Naive thymus-derived CD4-positive, alpha-beta T cell (primary cell): ENCODE data around the gene BDH2. TPM values are rescaled to one million over a fixed set of nuclear protein-coding genes. Genes with fewer than 3 reads are reported as not detected.

Experiments
- ATAC-seq: fragments of 150-1000 bp; cut with Tn5 transposase; 2 replicates; pipeline ENCODE4 v1.10.0; 2021; ENCODE audit warnings: mild to moderate bottlenecking, moderate library complexity
- CTCF ChIA-PET: fragments of 350-600 bp; sonication (Branson Sonifier 250); formaldehyde crosslinking; loops from one replicate; lab custom pipeline; 2021; ENCODE audit warnings: antibody characterized with exemption; lab: Charles Lee
- POLR2A ChIA-PET: fragments of 350-600 bp; sonication (Branson Sonifier 250); formaldehyde crosslinking; loops from one replicate; lab custom pipeline; 2021; ENCODE audit warnings: antibody characterized with exemption, inconsistent platforms; lab: Charles Lee
- DNase-seq, 9 donors: peaks; one replicate each; pipeline versions ENCODE4 v3.0.0 to v3.0.0-alpha.2; 2020 to 2022; ENCODE audit warnings: mixed read lengths in 1 of 9
- H3K27ac ChIP-seq: one replicate; pipeline ENCODE4 v1.7.0; 2013; ENCODE audit warnings: mild to moderate bottlenecking, low read depth, low read length, moderate library complexity
- H3K27me3 ChIP-seq, 2 donors: one replicate each; pipeline ENCODE4 v1.7.0; 2013; ENCODE audit warnings: low read length in 2 of 2, mild to moderate bottlenecking in 2 of 2, moderate library complexity in 2 of 2; ENCODE audit not compliant: control insufficient read depth in 2 of 2, insufficient read depth in 2 of 2
- H3K36me3 ChIP-seq, 3 experiments: 1 replicate in 2 of 3; 2 replicates in 1 of 3; pipeline ENCODE4 v1.7.0; 2013; ENCODE audit warnings: low read length in 3 of 3, mild to moderate bottlenecking in 3 of 3, moderate library complexity in 1 of 3; ENCODE audit not compliant: insufficient read depth in 3 of 3, control insufficient read depth in 2 of 3
- H3K4me1 ChIP-seq, 2 donors: one replicate each; pipeline ENCODE4 v1.7.0; 2013; ENCODE audit warnings: low read length in 2 of 2, mild to moderate bottlenecking in 2 of 2, moderate library complexity in 1 of 2; ENCODE audit not compliant: control insufficient read depth in 2 of 2, insufficient read depth in 2 of 2
- H3K4me3 ChIP-seq: 2 replicates; pipeline ENCODE4 v1.7.0; 2013; ENCODE audit warnings: mild to moderate bottlenecking, low read length
- H3K9me3 ChIP-seq, 3 experiments: 1 replicate in 2 of 3; 2 replicates in 1 of 3; pipeline ENCODE4 v1.7.0; 2013; ENCODE audit warnings: low read length in 3 of 3; ENCODE audit not compliant: control insufficient read depth in 2 of 3
- H3K27ac Mint-ChIP-seq, 9 donors: one replicate each; pipeline ENCODE4 v1.8.0; 2020 to 2022; ENCODE audit warnings: mixed read lengths in 9 of 9, mild to moderate bottlenecking in 8 of 9, moderate library complexity in 5 of 9, inconsistent platforms in 2 of 9
- H3K27me3 Mint-ChIP-seq, 5 donors: one replicate each; pipeline ENCODE4 v1.8.0; 2021 to 2022; ENCODE audit warnings: mixed read lengths in 5 of 5, mild to moderate bottlenecking in 1 of 5
- H3K36me3 Mint-ChIP-seq, 5 donors: one replicate each; pipeline ENCODE4 v1.8.0; 2020 to 2022; ENCODE audit warnings: mixed read lengths in 5 of 5, mild to moderate bottlenecking in 3 of 5, inconsistent platforms in 1 of 5
- H3K4me1 Mint-ChIP-seq, 7 donors: one replicate each; pipeline ENCODE4 v1.8.0; 2020 to 2022; ENCODE audit warnings: mixed read lengths in 7 of 7, mild to moderate bottlenecking in 3 of 7, inconsistent platforms in 1 of 7
- H3K4me3 Mint-ChIP-seq, 10 donors: one replicate each; pipeline ENCODE4 v1.8.0; 2020 to 2022; ENCODE audit warnings: mild to moderate bottlenecking in 10 of 10, mixed read lengths in 10 of 10, moderate library complexity in 6 of 10, inconsistent platforms in 2 of 10
- H3K9me3 Mint-ChIP-seq, 11 donors: one replicate each; pipeline ENCODE4 v1.8.0; 2020 to 2022; ENCODE audit warnings: mixed read lengths in 11 of 11, mild to moderate bottlenecking in 4 of 11, inconsistent platforms in 1 of 11, moderate library complexity in 1 of 11
- intact Hi-C, 2 donors: fragments of 100-400 bp; cut with micrococcal nuclease; formaldehyde crosslinking; loops; one replicate each; pipeline ENCODE4 v1.15.1; 2023
- polyA plus RNA-seq, 2 donors: library from polyadenylated mRNA; unstranded; fragments of 300-500 nt; fragmentation: Illumina TruSeq; gene quantifications; one replicate each; pipeline ENCODE4 v1.2.3, GENCODE V29; 2021
- total RNA-seq, 6 experiments: library from RNA in 5 of 6; stranded (reverse) in 5 of 6; gene quantifications; 1 replicate in 5 of 6; 2 replicates in 1 of 6; pipeline ENCODE4 v1.2.3 and lab custom pipeline; 2021 to 2026

BDH2 gene
- total and polyA plus RNA-seq, 7 experiments from 2014 or later: 8.4 to 41.0 (median 20.7) TPM

DNA sequence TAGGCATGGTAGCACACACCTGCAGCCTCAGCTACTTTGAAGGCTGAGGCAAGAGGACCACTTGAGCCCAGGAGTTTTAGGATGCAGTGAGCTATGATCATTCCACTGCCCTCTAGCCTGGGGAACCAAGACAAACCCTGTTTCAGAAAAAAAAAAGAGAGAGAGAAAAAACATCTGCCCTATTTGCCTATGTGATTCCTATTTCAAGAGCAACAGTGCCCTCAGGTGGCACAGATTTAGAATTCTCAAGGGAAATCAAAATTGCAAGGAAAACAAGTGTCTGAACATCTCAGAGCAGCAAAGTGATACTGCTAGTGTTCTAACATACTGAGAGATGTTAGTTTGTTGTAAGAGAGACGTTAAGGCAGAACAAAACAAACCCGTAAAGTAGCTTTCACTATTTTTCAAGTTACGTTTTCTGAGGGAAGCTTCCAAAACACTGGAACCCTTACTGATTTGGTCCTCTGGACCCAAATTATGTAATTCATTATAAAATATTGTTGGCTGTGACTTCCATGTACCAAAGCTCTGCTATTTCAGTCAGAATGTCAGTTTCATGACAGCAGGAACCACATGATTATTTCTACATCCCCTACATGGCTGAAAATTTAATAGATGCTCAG is 7.9 kb downstream of the BDH2 start:
- peaks cover 9 to 56% (median 31%) of the 10 kb centered on the region in 5 donors for H3K36me3 Mint-ChIP-seq
- Histone ChIP-seq H3K4me3 (no peak overlapping the region), H3K27me3 (no peaks in the 10 kb centered on the region), H3K27ac (no peak overlapping the region), H3K9me3 (no peaks in the 10 kb centered on the region), H3K4me1 (no peaks in the 10 kb centered on the region), H3K36me3 (peaks cover 0 to 42% (median 10%) of the 10 kb centered on the region in 3 experiments)
- peaks cover 0 to 26% (median 20%) of the 10 kb centered on the region in 7 donors for H3K4me1 Mint-ChIP-seq
- no peaks in the 10 kb centered on the region for H3K27me3 Mint-ChIP-seq
- POLR2A ChIA-PET: interaction anchor here (1.3 to 1.4 kb wide), 2 partner anchors 11 to 41 kb away, joined by 3 read pairs; no protein-coding TSS in a partner anchor
- peak overlapping the region in 3 of 9 donors; percentile 2 to 72 (median 41) for H3K27ac Mint-ChIP-seq
- ATAC-seq (peak; percentile 80), DNase-seq (peak in 7 of 9 donors; percentile 36 to 65 (median 50))
- H3K4me3 Mint-ChIP-seq: peak overlapping the region in 1 of 10 donors; percentile 78
- CTCF ChIA-PET: interaction anchor here (0.6 to 4.0 kb wide), 12 partner anchors 9 to 550 kb away, joined by 3 to 26 read pairs (median 5); partner anchors contain the start of genes BDH2 and UBE2D3
- H3K9me3 Mint-ChIP-seq: peaks cover 0 to 2% (median 0%) of the 10 kb centered on the region in 11 donors
- intact Hi-C loops: loop anchor here (1.0 to 10.0 kb wide), 12 partner anchors 8 to 1927 kb away; partner anchors contain the start of genes BDH2 (in 1 of the 2) and SLC9B1 (in 1 of the 2)

DNA sequence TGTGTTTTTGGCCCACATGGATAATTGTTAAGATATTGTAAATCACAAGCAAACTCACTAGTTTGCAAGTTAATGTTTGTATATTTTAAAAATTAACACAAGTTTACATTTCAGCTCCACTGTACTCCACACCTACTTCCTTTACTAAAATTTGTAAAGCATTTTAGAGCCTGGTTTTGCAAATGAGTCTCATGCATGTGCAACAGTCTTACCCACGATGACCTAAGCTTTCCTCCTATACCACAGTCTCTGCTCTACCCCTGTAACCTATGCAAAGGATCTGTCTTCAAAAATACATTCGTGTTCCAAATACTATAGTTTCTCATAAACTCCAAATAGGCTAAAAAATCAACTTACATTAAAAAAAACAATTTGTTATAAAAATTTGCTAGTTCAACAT is 10.2 kb downstream of the BDH2 start:
- POLR2A ChIA-PET: interaction anchor here (0.7 to 0.9 kb wide), 2 partner anchors 13 to 69 kb away, joined by 3 to 4 read pairs; partner anchors contain the start of gene SLC9B2
- H3K36me3 Mint-ChIP-seq: peaks cover 12 to 73% (median 44%) of the 10 kb centered on the region in 5 donors

DNA sequence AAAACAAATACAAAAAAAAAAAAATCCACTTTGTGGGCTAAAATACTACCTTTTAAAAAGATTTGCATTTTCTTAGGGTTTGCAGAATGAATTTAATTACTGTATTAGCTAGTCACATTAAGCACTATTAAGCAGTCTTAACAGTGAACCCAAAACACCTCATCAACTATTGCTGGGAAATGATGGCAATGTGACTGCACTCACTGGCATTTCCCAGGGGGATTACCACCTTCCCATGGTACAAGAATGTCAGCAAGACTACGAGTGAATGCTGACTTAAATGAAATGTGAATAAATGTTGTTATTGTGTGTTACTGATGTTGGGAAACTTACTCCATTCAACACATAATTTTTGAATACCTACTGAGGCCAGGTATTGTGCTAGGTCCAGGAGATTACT is 13.1 kb downstream of the BDH2 start:
- no peaks in the 10 kb centered on the region for H3K9me3 ChIP-seq
- no peak overlapping the region for H3K4me3 ChIP-seq
- Mint-ChIP-seq H3K27ac (no peak overlapping the region), H3K36me3 (peaks cover 18 to 68% (median 34%) of the 10 kb centered on the region in 5 donors), H3K4me1 (peaks cover 0 to 9% (median 2%) of the 10 kb centered on the region in 7 donors), H3K9me3 (no peaks in the 10 kb centered on the region), H3K4me3 (no peak overlapping the region), H3K27me3 (no peaks in the 10 kb centered on the region)
- DNase-seq: no peak
- no peak overlapping the region for H3K27ac ChIP-seq
- H3K36me3 ChIP-seq: peaks cover 0 to 50% (median 15%) of the 10 kb centered on the region in 3 experiments
- H3K4me1 ChIP-seq: no peaks in the 10 kb centered on the region
- CTCF ChIA-PET: no interaction called here
- H3K27me3 ChIP-seq: no peaks in the 10 kb centered on the region
- POLR2A ChIA-PET: interaction anchor here (1.0 kb wide), 1 partner anchor 10 kb away, joined by 6 read pairs; the partner anchor contains the start of gene SLC9B2
- ATAC-seq: no peak
- intact Hi-C loops: no loop called here

More for the DNA sequence above, 10.2 kb downstream of the BDH2 start:
- H3K27ac ChIP-seq: no peak overlapping the region
- no peaks in the 10 kb centered on the region for H3K27me3 ChIP-seq
- no peaks in the 10 kb centered on the region for H3K27me3 Mint-ChIP-seq
- H3K9me3 Mint-ChIP-seq: peaks cover 0 to 2% (median 0%) of the 10 kb centered on the region in 11 donors
- intact Hi-C loops: no loop called here
- H3K36me3 ChIP-seq: peaks cover 0 to 50% (median 15%) of the 10 kb centered on the region in 3 experiments
- peaks cover 0 to 26% (median 12%) of the 10 kb centered on the region in 7 donors for H3K4me1 Mint-ChIP-seq
- no peak overlapping the region for H3K4me3 ChIP-seq
- ATAC-seq: no peak
- H3K27ac Mint-ChIP-seq: no peak overlapping the region
- no peaks in the 10 kb centered on the region for H3K9me3 ChIP-seq
- CTCF ChIA-PET: interaction anchor here (0.6 to 4.0 kb wide), 3 partner anchors 10 to 45 kb away, joined by 3 to 26 read pairs (median 3); no protein-coding TSS in a partner anchor
- no peaks in the 10 kb centered on the region for H3K4me1 ChIP-seq
- H3K4me3 Mint-ChIP-seq: no peak overlapping the region
- no peak for DNase-seq

DNA sequence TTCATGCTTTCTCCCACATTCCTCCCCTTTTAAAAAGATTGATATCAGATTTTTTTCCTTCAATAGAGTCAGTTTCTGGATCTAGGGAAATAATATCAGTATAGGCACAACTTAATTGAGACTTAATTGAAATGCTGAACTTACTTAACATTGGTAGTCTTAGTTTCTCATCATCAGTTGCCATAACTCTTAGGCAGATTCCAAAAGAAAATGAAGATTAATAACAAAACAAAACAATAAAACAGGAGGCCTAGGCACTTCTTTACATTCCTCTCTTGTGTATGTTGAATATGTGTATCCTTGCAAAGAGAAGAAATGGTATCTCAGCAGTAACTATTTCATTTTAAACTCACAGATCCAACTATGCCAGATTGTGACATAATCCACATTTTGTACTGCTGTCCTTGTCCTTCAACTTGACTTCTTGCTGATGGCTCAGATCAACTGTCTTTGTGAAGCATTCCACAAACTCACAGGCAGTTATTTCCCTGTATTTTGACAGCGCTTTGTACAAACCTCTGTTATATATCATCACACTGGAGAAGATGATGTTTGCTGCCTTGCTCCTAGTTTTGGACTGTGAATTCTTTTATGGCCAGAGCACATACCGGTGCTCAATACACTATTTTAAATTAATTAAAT is 14.0 kb downstream of the BDH2 start:
- H3K27ac Mint-ChIP-seq: no peak overlapping the region
- DNase-seq: no peak
- ChIA-PET CTCF (no interaction called here), POLR2A (no interaction called here)
- H3K4me1 Mint-ChIP-seq: peaks cover 0 to 8% (median 0%) of the 10 kb centered on the region in 7 donors
- H3K4me3 ChIP-seq: no peak overlapping the region
- ATAC-seq: no peak
- intact Hi-C loops: no loop called here
- no peak overlapping the region for H3K27ac ChIP-seq
- no peaks in the 10 kb centered on the region for H3K9me3 ChIP-seq
- H3K27me3 Mint-ChIP-seq: no peaks in the 10 kb centered on the region
- H3K4me3 Mint-ChIP-seq: no peak overlapping the region
- H3K4me1 ChIP-seq: no peaks in the 10 kb centered on the region
- H3K27me3 ChIP-seq: no peaks in the 10 kb centered on the region
- H3K9me3 Mint-ChIP-seq: no peaks in the 10 kb centered on the region
- H3K36me3 ChIP-seq: peaks cover 0 to 45% (median 11%) of the 10 kb centered on the region in 3 experiments
- H3K36me3 Mint-ChIP-seq: peaks cover 15 to 68% (median 35%) of the 10 kb centered on the region in 5 donors

DNA sequence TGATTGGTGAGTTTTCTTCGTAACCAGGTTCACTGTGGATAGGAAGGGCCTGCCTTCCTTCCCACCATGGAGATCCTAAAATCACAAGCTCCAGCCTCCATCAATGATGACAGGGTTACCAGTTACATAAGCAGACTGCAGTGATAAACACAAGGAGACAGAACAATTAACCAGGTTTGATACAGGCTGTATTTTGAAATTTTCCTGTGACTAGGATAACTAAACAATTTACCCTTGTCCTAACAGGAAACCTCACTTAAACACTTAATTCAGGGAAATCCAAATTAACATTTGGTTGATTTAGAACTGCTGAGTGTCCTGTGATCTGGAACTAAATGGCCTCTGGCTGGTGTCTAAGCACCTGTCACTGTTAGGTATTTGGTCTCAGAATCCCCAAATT is 20.0 kb downstream of the BDH2 start:
- no peaks in the 10 kb centered on the region for H3K9me3 ChIP-seq
- H3K4me3 ChIP-seq: no peak overlapping the region
- DNase-seq: no peak
- H3K27me3 ChIP-seq: no peaks in the 10 kb centered on the region
- H3K36me3 Mint-ChIP-seq: peaks cover 6 to 26% (median 12%) of the 10 kb centered on the region in 5 donors
- intact Hi-C loops: loop anchor here (5.0 kb wide), 4 partner anchors 212 to 1732 kb away; partner anchors contain the start of genes CISD2 (in 1 of the 2) and PPP3CA (in 1 of the 2)
- H3K4me3 Mint-ChIP-seq: peak overlapping the region in 1 of 10 donors; percentile 49
- H3K4me1 ChIP-seq: peaks cover 10 to 16% of the 10 kb centered on the region in 2 donors
- peak overlapping the region in 5 of 9 donors; percentile 1 to 69 (median 52) for H3K27ac Mint-ChIP-seq
- H3K27ac ChIP-seq: no peak overlapping the region
- H3K27me3 Mint-ChIP-seq: no peaks in the 10 kb centered on the region
- ChIA-PET POLR2A (interaction anchor here (1.2 to 1.5 kb wide), 2 partner anchors 8 to 60 kb away, joined by 3 to 4 read pairs; partner anchors contain the start of gene SLC9B1), CTCF (interaction anchor here (0.6 to 2.0 kb wide), 3 partner anchors 9 to 13 kb away, joined by 3 to 12 read pairs (median 3); no protein-coding TSS in a partner anchor)
- no peaks in the 10 kb centered on the region for H3K36me3 ChIP-seq
- ATAC-seq: no peak
- H3K9me3 Mint-ChIP-seq: no peaks in the 10 kb centered on the region
- peaks cover 13 to 37% (median 36%) of the 10 kb centered on the region in 7 donors for H3K4me1 Mint-ChIP-seq
